IPS-18a (cell line): ENCODE measurements around the gene PLA2G2F.

Source experiments
- H3K27ac ChIP-seq: one replicate; pipeline ENCODE4 v1.5.1; 2013; ENCODE audit warnings: low read length
- H3K27me3 ChIP-seq: one replicate; pipeline ENCODE4 v1.6.1; 2013; ENCODE audit warnings: mild to moderate bottlenecking, low read length; ENCODE audit not compliant: control insufficient read depth, insufficient read depth
- H3K36me3 ChIP-seq: one replicate; pipeline ENCODE4 v1.6.1; 2013; ENCODE audit warnings: low read depth, low read length; ENCODE audit not compliant: control insufficient read depth
- H3K4me1 ChIP-seq: one replicate; pipeline ENCODE4 v1.6.1; 2013; ENCODE audit warnings: low read depth, low read length; ENCODE audit not compliant: control insufficient read depth
- H3K4me3 ChIP-seq: one replicate; pipeline ENCODE4 v1.5.1; 2013; ENCODE audit warnings: low read length
- H3K9ac ChIP-seq: one replicate; pipeline ENCODE4 v1.6.1; 2013; ENCODE audit warnings: mild to moderate bottlenecking, low read length, moderate library complexity
- H3K9me3 ChIP-seq: one replicate; pipeline ENCODE4 v1.6.1; 2013; ENCODE audit warnings: low read depth, low read length; ENCODE audit not compliant: control insufficient read depth

Gene PLA2G2F

DNA sequence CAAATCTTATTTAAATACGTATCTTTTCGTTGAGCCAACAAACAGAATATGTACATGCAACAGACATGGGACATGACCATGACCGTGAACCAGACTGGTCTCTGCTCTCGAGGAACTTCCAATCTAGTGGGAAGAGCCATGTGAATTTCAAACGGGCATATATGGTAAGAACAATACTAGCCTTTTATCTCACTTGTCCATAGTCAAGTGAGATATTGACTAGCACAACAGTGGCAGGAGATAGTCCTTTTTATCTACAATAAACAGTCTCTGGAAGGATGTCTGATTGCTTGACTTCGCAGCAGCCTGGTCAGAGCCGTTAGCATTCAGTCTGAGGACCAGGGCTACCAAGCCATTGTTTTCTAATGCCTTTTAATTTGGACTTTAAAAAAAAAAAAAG, 59.8 kb downstream of the PLA2G2F start:
- H3K9me3 ChIP-seq: no peaks in the 10 kb centered on the region
- no peak overlapping the region for H3K9ac ChIP-seq
- no peak overlapping the region for H3K4me3 ChIP-seq
- peaks cover 5% of the 10 kb centered on the region for H3K4me1 ChIP-seq
- no peak overlapping the region for H3K27ac ChIP-seq
- no peaks in the 10 kb centered on the region for H3K36me3 ChIP-seq
- no peaks in the 10 kb centered on the region for H3K27me3 ChIP-seq

GRCh38 chr1:20199403-20199802, 60.3 kb downstream of the PLA2G2F start:
- H3K9ac ChIP-seq: no peak overlapping the region
- peaks cover 5% of the 10 kb centered on the region for H3K4me1 ChIP-seq
- H3K36me3 ChIP-seq: no peaks in the 10 kb centered on the region
- H3K4me3 ChIP-seq: no peak overlapping the region
- no peak overlapping the region for H3K27ac ChIP-seq
- no peaks in the 10 kb centered on the region for H3K9me3 ChIP-seq
- H3K27me3 ChIP-seq: no peaks in the 10 kb centered on the region

DNA sequence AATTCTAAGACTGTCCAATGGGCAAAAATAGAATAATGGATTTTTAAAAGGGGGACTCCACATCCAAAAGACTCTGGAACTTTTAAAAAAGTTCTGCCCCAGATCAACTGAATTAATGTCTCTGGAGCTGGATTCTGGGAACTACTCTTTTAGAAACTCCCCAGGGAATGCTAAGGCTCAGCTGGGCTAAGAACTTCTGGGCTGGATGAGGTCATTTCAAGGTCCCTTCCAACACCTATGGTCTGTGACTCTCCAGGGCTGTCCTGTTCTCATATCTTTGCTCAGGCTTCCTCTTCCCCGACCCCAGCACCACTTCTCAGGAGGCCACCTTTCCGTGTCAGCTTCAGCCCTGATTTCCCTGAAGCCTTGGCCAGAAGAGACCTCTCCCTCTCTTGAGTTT, 60.7 kb downstream of the PLA2G2F start:
- H3K9ac ChIP-seq: no peak overlapping the region
- H3K4me1 ChIP-seq: peaks cover 2% of the 10 kb centered on the region
- H3K9me3 ChIP-seq: no peaks in the 10 kb centered on the region
- H3K27me3 ChIP-seq: no peaks in the 10 kb centered on the region
- no peaks in the 10 kb centered on the region for H3K36me3 ChIP-seq
- H3K27ac ChIP-seq: no peak overlapping the region
- no peak overlapping the region for H3K4me3 ChIP-seq
